Stomach (tissue), 4 donors: ENCODE measurements around the gene CNTNAP3.
"Not testable (repeated sequence)": the region's sequence is repeated elsewhere in the genome, so short reads cannot be mapped to it uniquely, and the experiment has no call there.

Experiments
- EP300 ChIP-seq: sonication (generic); formaldehyde crosslinking; IDR thresholded peaks from one replicate; pipeline ENCODE4 v1.6.1; 2017; ENCODE audit warnings: antibody characterized with exemption
- TF ChIP-seq, protein P1 (sequence below), 7 experiments: fragments of 450-650 bp in 4 of 7; fragments of 200-600 bp in 3 of 7; sonication (generic) in 3 of 7; IDR thresholded peaks; one replicate each; pipeline ENCODE4 v1.5.1; 2016 to 2019; ENCODE audit warnings: antibody characterized with exemption in 7 of 7, control low read depth in 2 of 7, mild to moderate bottlenecking in 1 of 7

DNA sequence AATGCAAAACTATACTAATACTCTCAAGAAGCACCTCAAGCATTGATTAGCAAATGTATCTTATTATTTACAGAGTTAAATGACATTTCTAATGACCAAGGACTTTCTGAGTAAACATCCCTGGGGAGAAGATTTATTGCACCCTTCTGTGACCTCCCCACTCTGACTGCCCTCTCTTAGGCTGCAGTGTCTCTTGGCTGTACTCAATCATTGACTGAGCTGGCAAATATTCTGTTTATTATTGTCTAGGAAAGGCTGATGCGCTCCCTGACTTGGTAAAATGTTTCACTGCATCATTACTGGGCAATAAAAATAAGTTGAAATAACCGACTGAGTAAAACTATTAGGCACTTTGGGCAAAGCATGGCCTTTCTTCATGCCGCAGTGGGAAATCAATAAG lies 130.3 kb downstream of the CNTNAP3 start:
- TF ChIP-seq, protein P1, sequence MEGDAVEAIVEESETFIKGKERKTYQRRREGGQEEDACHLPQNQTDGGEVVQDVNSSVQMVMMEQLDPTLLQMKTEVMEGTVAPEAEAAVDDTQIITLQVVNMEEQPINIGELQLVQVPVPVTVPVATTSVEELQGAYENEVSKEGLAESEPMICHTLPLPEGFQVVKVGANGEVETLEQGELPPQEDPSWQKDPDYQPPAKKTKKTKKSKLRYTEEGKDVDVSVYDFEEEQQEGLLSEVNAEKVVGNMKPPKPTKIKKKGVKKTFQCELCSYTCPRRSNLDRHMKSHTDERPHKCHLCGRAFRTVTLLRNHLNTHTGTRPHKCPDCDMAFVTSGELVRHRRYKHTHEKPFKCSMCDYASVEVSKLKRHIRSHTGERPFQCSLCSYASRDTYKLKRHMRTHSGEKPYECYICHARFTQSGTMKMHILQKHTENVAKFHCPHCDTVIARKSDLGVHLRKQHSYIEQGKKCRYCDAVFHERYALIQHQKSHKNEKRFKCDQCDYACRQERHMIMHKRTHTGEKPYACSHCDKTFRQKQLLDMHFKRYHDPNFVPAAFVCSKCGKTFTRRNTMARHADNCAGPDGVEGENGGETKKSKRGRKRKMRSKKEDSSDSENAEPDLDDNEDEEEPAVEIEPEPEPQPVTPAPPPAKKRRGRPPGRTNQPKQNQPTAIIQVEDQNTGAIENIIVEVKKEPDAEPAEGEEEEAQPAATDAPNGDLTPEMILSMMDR (IDR thresholded peaks at IDR 0.05): not testable (repeated sequence)
- TF ChIP-seq EP300: not testable (repeated sequence)
